Central memory CD4-positive, alpha-beta T cell (primary cell): Measurements from ENCODE around the gene FLOT2.
"Not testable (repeated sequence)": the region's sequence is repeated elsewhere in the genome, so short reads cannot be mapped to it uniquely, and the experiment has no call there.

ENCODE experiments used
- DNase-seq: peaks from one replicate; pipeline ENCODE4 v3.0.0; 2022

FLOT2 gene

DNA sequence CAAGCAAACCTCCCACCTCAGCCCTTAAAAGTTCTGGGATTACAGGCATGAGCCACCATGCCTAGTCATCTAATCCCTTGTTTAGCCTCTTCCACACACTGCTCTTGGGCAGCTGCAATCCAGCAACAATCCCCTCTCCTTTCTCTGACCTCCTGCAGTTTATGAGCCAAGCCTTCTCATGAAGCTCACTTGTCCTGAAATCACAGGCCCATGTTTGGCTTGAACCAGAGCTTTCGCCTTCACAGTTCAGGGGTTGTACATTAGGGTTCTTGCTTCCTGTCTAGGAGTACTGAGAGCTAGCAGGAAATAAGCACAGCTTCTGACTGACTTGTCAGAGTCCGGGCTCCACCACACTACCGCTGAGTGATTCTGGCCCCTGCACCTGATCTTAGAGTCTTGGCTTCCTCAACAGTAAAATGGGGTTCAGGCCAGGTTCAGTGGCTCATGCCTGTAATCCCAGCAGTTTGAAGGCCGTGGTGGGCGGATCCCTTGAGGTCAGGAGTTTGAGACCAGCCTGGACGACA is 26.4 kb downstream of the FLOT2 start:
- peak; percentile 29 for DNase-seq

DNA sequence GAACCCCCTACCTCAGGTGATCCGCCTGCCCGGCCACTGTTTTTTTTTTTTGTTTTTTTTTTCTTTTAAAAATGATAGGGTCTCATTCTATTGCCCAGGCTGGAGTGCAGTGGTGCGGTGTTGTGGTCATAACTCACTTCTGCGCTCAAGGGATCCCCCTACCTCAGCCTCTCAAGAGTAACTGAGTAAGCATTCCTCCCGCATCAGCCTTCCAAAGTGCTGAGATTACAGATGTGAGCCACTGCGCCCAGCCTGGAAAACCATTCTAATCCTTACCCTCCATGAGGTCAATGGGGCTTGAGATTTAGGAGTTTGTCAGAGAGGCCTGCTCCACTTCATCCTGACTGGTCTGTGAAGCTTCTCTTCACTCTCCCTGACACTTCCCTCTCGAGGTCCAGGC is 30.3 kb downstream of the FLOT2 start:
- DNase-seq: no peak

DNA sequence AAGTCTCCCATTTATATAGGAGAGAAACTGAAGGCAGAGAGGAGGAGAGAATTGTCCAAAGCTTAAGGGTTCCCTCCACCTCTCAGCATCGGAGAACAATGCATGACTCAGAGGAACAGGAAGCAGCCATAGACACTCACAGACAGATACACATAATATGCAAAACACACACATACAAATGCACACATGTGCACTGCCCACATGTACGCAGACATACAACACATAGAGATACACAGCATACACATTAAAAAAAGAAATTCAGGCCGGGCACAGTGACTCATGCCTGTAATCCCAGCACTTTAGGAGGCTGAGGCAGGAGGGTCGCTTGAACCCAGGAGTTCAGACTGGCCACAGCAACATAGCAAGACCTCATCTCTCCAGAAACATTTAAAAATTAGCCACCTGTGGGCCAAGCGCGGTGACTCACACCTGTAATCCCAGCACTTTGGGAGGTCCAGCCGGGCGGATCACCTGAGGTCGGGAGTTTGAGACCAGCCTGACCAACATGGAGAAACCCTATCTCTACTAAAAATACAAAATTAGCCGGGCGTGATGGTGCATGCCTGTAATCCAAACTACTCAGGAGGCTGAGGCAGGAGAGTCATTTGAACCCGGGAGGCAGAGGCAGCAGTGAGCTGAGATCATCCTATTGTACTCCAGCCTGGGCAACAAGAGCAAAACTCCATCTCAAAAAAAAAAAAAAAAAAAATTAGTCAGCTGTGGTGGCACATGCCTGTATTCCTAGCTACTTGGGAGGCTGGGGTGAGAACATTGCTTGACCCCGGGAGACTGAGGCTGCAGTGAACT is 31.4 kb downstream of the FLOT2 start:
- DNase-seq: no peak

DNA sequence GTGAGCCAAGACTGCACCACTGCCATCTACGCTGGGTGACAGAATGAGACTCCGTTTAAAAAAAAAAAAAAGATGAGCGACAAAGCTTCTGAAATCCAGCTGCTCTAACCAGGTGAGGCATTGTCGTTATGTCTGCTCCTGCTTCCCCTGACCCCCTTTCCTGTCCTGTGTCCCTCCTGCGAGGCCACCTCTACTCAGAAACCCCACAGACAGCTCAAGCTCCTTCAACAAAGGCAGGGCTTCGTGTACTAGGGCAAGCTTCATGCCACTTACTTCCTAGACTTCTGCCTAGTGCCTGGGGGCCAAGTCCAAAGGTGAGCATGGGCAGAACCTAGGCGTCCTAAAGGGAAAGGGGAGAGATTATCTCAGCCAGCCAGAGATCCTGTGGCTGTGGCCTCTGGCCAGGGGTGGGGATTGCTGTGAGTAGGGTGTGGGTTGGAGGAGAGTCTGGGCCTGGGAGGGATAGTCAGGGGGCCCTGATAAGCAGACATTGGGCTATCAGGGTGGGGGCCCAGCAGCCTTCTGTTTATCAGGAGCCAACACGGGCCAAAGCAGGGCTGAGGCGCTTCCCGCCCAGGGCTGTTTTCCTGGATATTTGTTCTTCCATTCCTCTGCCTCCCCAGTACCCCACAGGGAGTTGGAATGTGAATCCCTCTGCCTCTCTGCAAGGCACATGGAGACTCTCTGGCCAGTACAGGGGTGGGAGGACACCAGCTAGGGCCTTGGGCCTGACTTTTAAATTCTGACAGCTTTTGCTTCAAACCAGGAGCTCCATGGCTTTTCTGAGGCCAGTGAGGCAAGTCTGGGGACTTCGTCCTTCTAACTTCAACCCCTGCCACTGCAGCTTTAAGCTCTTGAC is 32.3 kb downstream of the FLOT2 start:
- no peak for DNase-seq

DNA sequence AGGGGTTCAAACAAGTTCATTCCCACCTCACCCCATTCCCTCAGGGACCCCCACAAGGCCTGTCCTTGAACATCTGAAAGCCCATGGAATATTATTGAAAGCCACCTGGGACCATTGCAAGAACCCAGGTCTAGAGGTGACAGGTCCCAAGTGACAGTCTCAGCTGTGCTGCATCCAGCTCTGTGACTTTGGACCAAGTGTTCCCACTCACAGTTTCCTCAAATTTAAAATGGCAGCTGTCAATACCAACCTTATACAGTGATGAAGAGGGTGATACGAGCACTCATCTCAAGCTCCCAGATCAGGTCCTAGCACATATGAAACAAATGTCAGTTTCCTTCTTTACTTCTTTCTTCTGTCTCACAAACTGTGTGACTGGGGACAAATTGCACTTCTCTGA is 33.6 kb downstream of the FLOT2 start:
- no peak for DNase-seq

DNA sequence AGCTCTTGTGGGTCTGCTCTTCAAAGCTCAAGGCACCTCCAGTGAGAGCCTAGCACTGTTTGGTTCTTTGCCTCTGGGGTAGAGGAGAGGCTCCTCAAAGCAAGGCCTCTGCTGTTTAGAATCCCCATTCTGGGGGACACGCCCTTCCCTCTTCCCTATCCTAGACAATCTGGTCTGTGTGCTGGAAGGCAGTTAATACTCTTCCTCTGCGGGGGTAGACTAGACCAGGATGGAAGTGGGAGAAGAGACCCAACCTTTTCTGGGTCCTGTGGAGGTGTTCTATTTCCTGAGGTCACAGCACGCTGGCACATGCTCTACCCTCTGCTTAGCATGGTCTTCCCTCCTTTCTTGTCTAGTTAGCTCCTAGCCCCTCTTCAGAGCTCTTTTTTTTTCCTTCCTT is 35.0 kb downstream of the FLOT2 start:
- DNase-seq: no peak

DNA sequence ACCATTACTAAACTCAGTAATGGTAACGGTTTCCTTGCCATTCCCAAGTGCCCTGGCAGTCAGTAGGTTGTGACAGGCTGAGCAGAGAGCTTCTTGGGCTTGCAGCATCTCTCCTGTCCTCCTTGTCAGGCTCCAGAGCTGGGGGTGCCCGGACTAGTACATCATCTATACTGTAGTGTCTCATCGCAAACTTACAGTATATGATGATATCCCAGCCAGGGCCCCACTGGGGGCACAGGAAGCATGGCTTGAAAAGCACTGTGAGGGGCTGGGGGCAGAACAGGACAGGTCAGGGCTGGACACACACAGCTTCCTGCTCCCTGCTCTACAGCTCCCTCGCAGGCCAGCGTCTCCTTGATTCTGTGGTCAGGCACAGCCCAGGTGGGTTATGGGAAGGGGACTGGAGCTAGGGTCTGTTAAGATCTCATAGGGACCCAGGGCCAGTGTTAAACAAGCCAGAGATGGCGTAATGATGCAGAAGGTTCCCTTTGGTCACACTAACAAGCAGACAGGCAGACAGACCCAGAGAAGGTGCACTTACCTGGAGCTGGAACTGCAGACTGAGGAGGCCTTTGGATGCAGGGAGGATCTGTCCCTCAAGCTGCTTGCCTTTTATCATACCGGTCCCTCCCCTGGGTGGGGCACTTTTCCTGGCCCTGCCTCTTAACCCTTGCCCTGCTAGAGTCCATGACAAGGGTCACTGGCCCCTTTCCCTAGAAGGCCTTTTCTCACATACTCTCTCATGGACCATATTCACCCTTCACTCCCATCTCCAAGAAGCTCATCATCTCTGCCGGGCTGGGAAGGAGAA is 35.9 kb downstream of the FLOT2 start:
- DNase-seq: no peak

DNA sequence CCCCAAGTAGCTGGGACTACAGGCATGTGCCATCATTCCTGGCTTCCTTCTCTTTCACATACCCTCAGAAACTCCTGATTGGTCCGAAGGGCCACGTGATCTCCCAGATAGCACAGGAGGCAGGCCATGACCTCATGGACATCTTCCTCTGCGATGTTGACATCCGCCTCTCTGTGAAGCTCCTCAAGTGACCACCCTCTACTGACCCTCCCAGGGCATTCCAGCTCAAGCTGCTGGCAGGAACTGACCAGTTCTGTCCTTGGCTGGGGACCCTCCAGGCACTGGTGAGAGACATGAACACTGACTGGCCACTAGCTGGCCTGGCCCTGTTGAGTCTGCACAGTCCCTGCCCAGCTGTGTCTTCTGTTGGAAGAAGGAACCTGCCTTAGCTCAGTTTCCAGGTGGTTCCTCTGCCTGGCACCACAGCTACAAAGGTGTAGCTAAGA is 37.1 kb downstream of the FLOT2 start:
- DNase-seq: no peak

DNA sequence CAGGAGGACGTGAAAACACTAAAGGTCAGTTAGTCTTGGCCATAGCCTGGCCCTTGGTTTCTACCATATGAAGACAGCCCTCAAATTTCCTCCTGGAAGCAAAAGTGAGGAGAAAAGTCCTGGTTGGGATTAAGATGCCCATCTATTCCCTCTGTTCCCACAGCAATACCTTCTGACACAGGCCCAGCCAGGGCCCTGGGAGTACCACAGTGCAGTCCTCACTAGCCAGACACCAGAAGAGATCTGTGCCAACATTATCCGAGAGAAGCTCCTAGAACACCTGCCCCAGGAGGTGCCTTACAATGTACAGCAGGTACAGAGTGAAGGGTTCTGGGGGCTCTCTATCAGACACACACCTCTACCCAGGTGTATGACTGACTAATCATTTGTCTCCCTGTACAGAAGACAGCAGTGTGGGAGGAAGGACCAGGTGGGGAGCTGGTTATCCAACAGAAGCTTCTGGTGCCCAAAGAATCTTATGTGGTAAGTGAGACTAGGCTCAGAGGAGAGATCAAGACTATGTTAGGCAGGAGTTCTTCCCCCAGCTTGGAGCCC is 38.7 kb downstream of the FLOT2 start:
- DNase-seq: no peak

DNA sequence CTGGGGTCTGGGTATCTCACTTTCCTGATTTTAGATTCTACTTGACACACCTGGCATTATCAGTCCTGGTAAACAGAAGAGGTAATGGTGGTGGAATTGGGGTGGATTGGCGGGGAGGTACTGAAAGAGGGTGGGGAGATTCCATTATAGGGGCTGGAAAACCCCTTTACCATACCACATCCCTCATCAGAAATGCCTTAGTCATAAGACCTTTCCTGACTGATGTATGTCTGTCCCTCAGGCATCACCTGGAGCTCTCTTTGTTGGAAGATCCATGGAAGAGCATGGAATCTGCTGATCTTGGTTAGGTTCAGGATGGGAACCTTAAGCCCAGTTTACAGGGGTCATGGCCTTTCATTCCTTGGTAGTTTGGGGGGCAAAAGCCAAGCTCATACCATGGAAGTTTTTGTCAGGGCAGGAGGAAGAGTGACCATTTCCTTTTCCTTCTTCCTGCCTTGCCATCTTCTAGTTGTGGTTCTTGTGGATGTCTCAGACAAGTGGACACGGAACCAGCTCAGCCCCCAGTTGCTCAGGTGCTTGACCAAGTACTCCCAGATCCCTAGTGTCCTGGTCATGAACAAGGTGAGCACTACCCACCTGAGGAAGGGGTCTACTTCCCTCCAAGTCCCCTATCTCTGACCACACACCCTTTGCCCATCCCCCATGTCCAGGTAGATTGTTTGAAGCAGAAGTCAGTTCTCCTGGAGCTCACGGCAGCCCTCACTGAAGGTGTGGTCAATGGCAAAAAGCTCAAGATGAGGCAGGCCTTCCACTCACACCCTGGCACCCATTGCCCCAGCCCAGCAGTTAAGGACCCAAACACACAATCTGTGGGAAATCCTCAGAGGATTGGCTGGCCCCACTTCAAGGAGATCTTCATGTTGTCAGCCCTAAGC is 39.4 kb downstream of the FLOT2 start:
- DNase-seq: no peak

DNA sequence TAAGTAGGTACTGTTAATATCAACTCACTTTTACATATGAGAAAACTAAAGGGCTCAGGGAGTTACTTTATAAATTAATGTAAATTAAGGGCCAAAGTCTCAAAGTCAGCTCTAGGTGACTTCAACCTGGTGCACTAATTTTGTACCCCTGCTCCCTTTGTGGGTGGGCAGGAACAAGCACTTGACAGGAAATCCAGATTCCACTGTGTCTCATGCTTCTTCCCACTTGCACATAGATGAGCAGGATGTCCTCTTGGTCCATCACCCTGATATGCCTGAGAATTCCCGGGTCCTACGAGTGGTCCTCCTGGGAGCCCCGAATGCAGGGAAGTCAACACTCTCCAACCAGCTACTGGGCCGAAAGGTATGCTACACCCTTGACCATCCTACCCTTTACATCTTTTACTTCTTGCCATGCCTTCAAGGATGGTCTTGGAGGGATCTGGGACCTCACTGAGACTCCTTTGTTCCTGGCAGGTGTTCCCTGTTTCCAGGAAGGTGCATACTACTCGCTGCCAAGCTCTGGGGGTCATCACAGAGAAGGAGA is 41.4 kb downstream of the FLOT2 start:
- no peak for DNase-seq

DNA sequence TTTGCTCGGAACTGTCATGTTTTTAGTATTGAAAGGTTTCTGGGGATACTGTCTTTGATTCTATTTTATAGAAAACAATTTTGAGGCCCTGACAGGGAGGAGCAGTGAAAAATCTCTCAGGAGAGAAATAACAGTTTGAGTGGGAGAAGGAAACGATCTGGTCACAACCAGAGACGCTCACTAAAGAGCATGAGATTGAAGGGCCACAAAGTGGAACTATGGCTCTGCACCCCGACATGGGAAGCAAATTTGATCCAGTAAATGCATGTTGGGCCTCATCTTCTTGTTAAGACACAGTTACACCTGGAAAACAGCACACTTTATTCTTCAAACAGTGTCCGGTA is 42.2 kb downstream of the FLOT2 start:
- DNase-seq: no peak

DNA sequence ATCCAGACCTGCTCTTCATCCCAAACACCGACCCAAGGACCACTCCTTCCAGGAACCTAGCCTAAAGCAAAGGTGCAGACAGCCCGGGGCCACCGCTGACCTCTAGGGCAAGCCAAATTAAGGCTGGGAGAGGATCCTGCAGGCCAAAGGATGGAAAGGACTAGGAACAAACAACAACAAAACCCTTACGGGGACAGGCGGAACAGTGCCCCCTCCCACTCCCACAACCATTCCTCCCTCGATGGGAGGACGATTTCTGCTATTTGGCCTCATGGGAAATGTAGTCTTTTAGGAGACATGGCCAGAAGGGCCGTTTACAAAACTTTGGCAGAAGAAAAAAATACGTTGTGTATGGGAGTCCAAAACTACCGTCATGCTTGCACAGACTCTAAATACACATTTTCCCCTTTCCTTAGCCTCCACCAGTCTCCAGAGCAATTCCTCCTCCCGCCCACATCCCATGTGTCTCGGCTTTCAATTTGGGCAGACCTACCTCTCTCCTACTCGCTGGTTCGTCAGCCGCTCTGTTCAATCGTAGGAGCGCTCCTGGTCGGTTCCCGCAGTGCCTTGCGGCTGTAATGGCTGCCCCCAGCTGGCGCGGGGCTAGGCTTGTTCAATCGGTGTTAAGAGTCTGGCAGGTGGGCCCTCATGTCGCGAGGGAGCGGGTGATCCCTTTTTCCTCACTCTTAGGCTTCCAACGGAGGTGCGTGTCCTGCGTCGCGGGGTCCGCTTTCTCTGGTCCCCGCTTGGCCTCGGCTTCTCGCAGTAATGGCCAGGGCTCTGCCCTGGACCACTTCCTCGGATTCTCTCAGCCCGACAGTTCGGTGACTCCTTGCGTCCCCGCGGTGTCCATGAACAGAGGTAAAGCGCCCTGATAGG is 42.8 kb downstream of the FLOT2 start, which contains the start of gene ERAL1:
Gene ERAL1, plus strand, starts transcription at position 560 of the 879 bp plus-strand sequence. Its CDS starts 19 bp downstream, at position 579.
- DNase-seq: peak; percentile 84

DNA sequence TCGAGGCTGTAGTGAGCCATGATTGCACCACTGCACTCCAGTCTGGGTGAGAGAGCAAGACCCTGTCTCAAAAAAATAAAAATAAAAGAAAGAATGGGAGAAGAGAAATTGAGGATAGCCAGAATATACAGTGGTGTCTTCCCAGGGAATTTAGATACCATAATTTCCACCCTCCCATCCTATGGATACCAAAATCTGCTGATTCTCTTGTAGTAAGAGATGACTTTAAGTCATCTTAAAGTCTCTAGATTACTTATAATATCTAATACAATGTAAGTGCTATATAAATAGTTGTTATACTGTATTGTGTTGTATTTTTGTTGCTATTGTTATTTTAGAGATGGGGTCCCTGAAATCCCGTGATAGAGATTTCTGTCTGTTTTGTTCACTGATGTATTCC is 44.2 kb downstream of the FLOT2 start:
- DNase-seq: no peak

DNA sequence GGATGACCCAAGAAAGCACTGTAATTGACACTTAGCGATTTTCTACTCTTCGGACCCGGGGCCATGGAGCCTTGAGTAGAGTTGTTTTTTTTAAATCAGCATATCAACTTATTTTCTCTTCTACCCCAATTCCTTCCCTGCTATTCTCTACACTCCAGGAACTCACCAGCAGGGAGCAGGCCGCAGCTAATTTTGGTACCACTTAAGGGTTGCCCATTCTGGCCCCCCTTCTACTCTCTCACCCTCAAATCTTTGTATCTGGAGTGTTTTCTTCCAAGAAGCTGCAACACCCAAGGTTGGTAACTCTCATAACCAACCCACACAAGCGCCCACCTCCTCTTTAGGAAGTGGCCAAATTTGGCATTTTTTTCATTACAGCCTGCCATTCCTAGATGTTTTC is 48.3 kb downstream of the FLOT2 start:
- DNase-seq: no peak

DNA sequence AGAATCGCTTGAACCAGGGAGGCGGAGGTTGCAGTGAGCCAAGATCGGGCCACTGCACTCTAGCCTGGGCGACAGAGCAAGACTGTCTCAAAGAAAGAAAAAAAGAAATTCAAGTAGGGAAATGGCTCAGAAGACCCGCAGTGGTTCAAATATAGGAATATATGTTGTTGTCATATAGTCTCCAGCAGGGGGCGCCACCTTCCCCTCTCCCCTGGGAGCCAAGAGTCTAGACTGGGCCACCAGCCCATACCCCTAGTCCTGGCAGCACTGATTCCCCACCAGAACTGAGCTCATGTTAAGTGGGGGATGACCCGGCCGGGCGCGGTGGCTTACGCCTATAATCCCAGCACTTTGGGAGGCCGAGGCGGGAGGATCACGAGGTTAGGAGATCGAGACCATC is 48.9 kb downstream of the FLOT2 start:
- DNase-seq: peak; percentile 36

DNA sequence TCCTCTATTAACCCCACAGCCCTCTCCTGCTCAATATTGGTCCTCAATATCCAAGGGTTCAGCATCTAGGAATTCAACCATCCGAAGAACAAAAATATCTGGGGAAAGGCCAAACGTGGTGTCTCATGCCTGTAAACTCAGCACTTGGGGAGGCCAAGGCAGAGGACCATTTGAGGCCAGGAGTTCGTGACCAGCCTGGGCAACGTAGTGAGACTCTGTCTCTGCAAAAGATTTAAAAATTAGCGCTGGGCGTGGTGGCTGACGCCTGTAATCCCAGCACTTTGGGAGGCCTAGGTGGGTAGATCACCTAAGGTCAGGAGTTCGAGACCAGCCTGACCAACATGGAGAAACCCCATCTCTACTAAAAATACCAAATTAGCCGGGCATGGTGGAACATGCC is 50.8 kb downstream of the FLOT2 start:
- not testable (repeated sequence) for DNase-seq

DNA sequence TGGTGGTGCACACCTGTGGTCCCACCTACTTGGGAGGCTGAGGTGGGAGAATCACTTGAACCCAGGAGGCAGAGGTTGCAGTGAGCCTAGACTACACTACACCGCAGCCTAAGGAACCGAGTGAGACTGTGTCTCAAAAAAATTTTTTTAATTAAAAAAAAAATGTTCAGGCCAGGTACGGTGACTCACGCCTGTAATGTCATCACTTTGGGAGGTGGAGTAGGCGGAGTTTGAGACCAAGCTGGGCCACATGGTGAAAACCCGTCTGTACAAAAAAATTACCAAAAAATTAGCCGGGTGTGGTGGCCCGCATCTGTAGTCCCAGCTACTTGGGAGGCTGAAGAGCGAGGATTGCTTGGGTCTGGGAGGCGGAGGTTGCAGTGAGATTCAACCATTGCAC is 51.3 kb downstream of the FLOT2 start:
- DNase-seq: no peak

DNA sequence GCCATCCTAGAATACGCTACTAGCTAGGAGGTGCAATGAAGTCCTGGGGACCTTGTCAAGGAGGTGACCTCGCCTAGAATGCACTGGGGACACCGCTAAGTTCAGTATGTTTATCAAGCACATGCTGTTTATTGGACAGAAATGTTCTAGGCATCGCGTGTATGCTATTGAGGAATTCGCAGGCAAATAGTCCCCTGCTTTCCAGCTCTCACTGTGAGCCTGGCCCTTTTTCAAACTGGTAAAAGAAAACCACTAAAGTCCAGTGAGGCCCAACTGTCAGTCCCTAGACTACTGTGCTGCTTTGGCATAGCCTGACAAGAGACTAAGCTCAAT is 53.8 kb downstream of the FLOT2 start:
- no peak for DNase-seq

DNA sequence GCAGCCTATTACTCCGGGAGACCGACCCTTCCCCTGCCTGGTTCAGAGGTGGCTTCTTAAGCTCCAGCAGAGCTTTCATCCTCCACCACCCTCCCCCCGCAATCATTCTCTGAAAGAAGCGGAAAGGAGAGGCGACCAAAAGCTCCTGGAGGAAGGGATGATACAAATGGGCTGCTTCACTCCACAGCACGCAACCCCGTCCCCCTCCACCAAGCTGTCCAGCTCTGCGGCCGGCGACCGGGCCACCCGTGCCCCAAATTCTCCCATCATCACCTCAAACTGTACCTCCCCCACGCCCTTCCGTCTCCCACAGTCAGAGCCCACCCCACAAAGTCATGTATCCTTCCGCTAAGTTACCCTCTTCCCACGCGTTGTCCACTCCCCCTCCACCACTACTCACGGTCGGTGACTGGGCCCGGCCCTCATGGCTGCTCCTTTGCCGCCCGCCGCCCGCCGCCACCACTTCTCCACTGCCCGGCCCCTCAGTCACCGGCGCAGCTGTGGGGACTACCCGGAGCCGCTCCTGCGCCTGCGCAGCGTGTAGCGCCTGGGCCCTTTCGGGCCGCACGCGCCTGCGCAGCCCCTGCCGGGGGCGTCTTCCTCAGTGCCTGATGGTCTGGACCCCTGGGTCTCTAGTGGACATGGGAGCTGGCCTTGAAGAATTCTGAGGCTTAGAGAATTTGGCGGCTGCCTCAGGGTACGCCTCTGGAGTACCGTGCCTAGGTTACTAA is 55.1 kb downstream of the FLOT2 start, which contains the start of gene FAM222B:
Gene FAM222B, minus strand, starts transcription at position 509 of the 731 bp plus-strand sequence. CDS start 76,123 bp downstream, outside the sequence.
- peak; percentile 85 for DNase-seq
